HEK293T (cell line): Measurements from ENCODE around the gene C16orf89.

ENCODE experiments used
- ARNT ChIP-seq: fragments of 450-650 bp; IDR thresholded peaks from 2 replicates; pipeline ENCODE4 v1.6.1; 2017; ENCODE audit warnings: mild to moderate bottlenecking
- ELF4 ChIP-seq: fragments of 450-650 bp; IDR thresholded peaks from 2 replicates; pipeline ENCODE4 v1.6.1; 2017; ENCODE audit warnings: antibody characterized with exemption
- FOXM1 ChIP-seq: fragments of 450-650 bp; IDR thresholded peaks from 2 replicates; pipeline ENCODE4 v1.6.1; 2017; ENCODE audit warnings: mild to moderate bottlenecking, borderline replicate concordance
- HDGF ChIP-seq: fragments of 450-650 bp; IDR thresholded peaks from 2 replicates; pipeline ENCODE4 v1.6.1; 2017; ENCODE audit warnings: antibody characterized with exemption, borderline replicate concordance
- NFRKB ChIP-seq: fragments of 450-650 bp; IDR thresholded peaks from 2 replicates; pipeline ENCODE4 v1.6.1; 2016; ENCODE audit warnings: mild to moderate bottlenecking, moderate library complexity
- SP1 ChIP-seq: fragments of 450-650 bp; IDR thresholded peaks from 2 replicates; pipeline ENCODE4 v1.6.1; 2017
- SUZ12 ChIP-seq: fragments of 450-650 bp; IDR thresholded peaks from 2 replicates; pipeline ENCODE4 v1.6.1; 2016; ENCODE audit warnings: mild to moderate bottlenecking
- TARDBP ChIP-seq: fragments of 450-650 bp; IDR thresholded peaks from 2 replicates; pipeline ENCODE4 v1.6.1; 2016

- TF ChIP-seq FOXM1 (no peak), ARNT (no peak), ELF4 (no peak), HDGF (no peak), SUZ12 (no peak), TARDBP (no peak), NFRKB (no peak), SP1 (no peak)
These were observed 35.4 kb downstream of the C16orf89 start for GRCh38 chr16:5030251-5030870.
